ENCODE results near the gene PRDM16. TPM values are rescaled to one million over a fixed set of nuclear protein-coding genes. Genes with fewer than 3 reads are reported as not detected.

Gene PRDM16
- total and polyA plus RNA-seq, 2 experiments from 2014 or later, result 0.14 to 0.16 TPM

DNA sequence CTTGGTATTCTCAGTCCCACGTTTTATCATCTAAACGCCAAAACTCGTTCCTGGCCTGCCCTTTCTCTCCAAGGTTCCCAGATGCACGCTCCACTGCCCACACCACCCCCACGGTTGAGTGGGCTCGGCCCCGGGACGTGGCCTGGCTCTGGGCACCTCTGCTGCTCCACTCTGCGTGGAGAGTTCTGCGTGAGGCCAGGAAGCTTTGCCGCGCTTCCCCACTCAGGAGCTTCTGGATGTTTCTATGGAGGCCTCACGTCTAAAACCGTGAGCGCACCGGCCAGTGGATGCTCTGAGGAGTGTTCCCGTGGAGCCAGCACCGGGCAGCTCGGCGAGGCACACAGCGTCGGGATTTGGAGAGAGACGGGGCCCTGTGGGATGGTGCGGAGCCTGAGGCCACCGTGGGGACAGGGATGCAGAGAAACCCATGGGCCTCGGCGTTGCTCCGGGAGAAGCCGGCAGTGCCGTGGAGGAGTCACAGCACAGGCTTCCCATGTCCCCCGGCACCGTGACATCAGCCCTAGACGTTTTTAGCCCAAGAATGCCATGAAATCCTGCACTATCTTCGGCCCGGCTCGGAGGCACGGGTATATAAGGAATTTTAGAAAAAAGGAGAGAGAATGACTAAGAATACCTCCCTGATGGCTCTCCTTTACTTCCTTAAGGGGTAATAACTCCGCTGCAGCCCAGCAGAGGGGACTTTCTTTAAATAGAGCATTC lies 125.9 kb downstream of the PRDM16 start (continued):
- TF ChIP-seq, protein P1, sequence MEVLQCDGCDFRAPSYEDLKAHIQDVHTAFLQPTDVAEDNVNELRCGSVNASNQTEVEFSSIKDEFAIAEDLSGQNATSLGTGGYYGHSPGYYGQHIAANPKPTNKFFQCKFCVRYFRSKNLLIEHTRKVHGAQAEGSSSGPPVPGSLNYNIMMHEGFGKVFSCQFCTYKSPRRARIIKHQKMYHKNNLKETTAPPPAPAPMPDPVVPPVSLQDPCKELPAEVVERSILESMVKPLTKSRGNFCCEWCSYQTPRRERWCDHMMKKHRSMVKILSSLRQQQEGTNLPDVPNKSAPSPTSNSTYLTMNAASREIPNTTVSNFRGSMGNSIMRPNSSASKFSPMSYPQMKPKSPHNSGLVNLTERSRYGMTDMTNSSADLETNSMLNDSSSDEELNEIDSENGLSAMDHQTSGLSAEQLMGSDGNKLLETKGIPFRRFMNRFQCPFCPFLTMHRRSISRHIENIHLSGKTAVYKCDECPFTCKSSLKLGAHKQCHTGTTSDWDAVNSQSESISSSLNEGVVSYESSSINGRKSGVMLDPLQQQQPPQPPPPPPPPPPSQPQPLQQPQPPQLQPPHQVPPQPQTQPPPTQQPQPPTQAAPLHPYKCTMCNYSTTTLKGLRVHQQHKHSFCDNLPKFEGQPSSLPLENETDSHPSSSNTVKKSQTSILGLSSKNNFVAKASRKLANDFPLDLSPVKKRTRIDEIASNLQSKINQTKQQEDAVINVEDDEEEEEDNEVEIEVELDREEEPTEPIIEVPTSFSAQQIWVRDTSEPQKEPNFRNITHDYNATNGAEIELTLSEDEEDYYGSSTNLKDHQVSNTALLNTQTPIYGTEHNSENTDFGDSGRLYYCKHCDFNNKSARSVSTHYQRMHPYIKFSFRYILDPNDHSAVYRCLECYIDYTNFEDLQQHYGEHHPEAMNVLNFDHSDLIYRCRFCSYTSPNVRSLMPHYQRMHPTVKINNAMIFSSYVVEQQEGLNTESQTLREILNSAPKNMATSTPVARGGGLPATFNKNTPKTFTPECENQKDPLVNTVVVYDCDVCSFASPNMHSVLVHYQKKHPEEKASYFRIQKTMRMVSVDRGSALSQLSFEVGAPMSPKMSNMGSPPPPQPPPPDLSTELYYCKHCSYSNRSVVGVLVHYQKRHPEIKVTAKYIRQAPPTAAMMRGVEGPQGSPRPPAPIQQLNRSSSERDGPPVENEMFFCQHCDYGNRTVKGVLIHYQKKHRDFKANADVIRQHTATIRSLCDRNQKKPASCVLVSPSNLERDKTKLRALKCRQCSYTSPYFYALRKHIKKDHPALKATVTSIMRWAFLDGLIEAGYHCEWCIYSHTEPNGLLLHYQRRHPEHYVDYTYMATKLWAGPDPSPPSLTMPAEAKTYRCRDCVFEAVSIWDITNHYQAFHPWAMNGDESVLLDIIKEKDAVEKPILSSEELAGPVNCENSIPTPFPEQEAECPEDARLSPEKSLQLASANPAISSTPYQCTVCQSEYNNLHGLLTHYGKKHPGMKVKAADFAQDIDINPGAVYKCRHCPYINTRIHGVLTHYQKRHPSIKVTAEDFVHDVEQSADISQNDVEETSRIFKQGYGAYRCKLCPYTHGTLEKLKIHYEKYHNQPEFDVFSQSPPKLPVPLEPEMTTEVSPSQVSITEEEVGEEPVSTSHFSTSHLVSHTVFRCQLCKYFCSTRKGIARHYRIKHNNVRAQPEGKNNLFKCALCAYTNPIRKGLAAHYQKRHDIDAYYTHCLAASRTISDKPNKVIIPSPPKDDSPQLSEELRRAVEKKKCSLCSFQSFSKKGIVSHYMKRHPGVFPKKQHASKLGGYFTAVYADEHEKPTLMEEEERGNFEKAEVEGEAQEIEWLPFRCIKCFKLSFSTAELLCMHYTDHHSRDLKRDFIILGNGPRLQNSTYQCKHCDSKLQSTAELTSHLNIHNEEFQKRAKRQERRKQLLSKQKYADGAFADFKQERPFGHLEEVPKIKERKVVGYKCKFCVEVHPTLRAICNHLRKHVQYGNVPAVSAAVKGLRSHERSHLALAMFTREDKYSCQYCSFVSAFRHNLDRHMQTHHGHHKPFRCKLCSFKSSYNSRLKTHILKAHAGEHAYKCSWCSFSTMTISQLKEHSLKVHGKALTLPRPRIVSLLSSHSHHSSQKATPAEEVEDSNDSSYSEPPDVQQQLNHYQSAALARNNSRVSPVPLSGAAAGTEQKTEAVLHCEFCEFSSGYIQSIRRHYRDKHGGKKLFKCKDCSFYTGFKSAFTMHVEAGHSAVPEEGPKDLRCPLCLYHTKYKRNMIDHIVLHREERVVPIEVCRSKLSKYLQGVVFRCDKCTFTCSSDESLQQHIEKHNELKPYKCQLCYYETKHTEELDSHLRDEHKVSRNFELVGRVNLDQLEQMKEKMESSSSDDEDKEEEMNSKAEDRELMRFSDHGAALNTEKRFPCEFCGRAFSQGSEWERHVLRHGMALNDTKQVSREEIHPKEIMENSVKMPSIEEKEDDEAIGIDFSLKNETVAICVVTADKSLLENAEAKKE (CRISPR knock-in tag; IDR thresholded peaks at IDR 0.05), result no peak
- TF ChIP-seq ZNF331 (CRISPR knock-in tag; IDR thresholded peaks at IDR 0.05; ENCODE audit: low read depth) (no peak), EZH2phosphoT487 (IDR thresholded peaks at IDR 0.05; ENCODE audit: unreplicated experiment) (no peak)

DNA sequence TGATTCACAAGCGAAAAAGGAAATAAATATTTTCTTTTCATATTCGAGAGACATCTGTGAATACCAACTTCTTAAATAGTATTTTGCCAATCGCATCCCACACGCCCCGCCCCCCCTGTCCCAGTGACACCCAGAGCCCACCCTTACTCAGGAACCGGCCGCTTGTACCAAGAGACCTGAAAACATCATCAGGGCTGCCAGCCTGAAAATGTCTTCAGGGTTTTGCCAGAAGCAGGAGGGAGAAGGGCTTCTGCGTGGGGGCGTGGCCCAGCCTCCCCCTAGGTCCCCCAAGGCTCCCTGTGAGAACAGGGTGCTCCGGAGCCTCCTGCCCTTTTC lies 126.4 kb downstream of the PRDM16 start:
- Histone ChIP-seq H3K4me2 (no peak overlapping the region), H4K20me1 (replicated peaks; ENCODE audit: insufficient read depth) (no peaks in the 10 kb centered on the region), H3F3A (replicated peaks; ENCODE audit: low read depth) (no peaks in the 10 kb centered on the region), H3K4me1 (ENCODE audit: insufficient read depth) (no peaks in the 10 kb centered on the region), H3K79me2 (replicated peaks; ENCODE audit: insufficient read depth) (no peaks in the 10 kb centered on the region), H3K36me3 (ENCODE audit: insufficient read depth) (no peaks in the 10 kb centered on the region), H3K9me2 (ENCODE audit: insufficient read depth) (no peaks in the 10 kb centered on the region), H3K27ac (ENCODE audit: low read depth) (no peak overlapping the region), H3K4me3 (no peak overlapping the region), H3K27me3 (ENCODE audit: insufficient read depth) (no peaks in the 10 kb centered on the region), H2AFZ (no peak overlapping the region)
- ATAC-seq, result no peak
- H3K9me3 Mint-ChIP-seq, result peaks cover 4% of the 10 kb centered on the region; the same call in 2 of the 3 replicates
- peaks cover 6% of the 10 kb centered on the region for H3K4me1 Mint-ChIP-seq
- H3K4me3 Mint-ChIP-seq, result no peak overlapping the region
- no peak for DNase-seq (ENCODE audit: low spot score)
- H3K36me3 Mint-ChIP-seq (ENCODE audit: low read depth), result no peaks in the 10 kb centered on the region
- no peak overlapping the region for H3K27ac Mint-ChIP-seq
- H3K27me3 Mint-ChIP-seq (ENCODE audit: insufficient read depth, low read depth, poor library complexity), result peaks cover 2% of the 10 kb centered on the region
- TF ChIP-seq EZH2 (IDR thresholded peaks at IDR 0.05; ENCODE audit: low read depth, unreplicated experiment) (no peak), ZNF331 (CRISPR knock-in tag; IDR thresholded peaks at IDR 0.05; ENCODE audit: low read depth) (no peak)
- TF ChIP-seq, protein P1 (CRISPR knock-in tag; IDR thresholded peaks at IDR 0.05), result no peak

Data from GM23338 (cell line).